ENCODE measurements around the gene OSMR. TPM values are rescaled to one million over a fixed set of nuclear protein-coding genes. Genes with fewer than 3 reads are reported as not detected.

OSMR gene
- total and polyA plus RNA-seq, 2 of the 13 experiments (the other 11 are each of a cell fraction or from before 2014, with no cell fraction given): 21.3 to 86.5 TPM

GRCh38 chr5:38911933-38912332, 66.1 kb downstream of the OSMR start:
- Histone ChIP-seq H3K9me3 (ENCODE audit: low read length) (peaks cover 7% of the 10 kb centered on the region; the same call in 1 of the 2 replicates), H3K36me3 (replicated peaks in 1 of 2; ENCODE audit: control insufficient read depth in 1 of 2, insufficient read depth in 2 of 2, low read length in 2 of 2) (peaks cover 9 to 23% of the 10 kb centered on the region in 2 experiments; a peak in 4 of 5 replicates), H3K4me2 (ENCODE audit: low read depth, low read length) (no peak overlapping the region), H3K4me3 (replicated peaks in 1 of 3; ENCODE audit: insufficient read depth in 1 of 3, low read depth in 2 of 3, low read length in 3 of 3) (no peak overlapping the region), H3K27ac (ENCODE audit: extremely low read length, insufficient read depth, low read length) (no peak overlapping the region), H2AFZ (ENCODE audit: low read length) (no peak overlapping the region), H4K20me1 (ENCODE audit: insufficient read depth, low read length) (no peaks in the 10 kb centered on the region), H3K79me2 (ENCODE audit: insufficient read depth, low read length) (no peaks in the 10 kb centered on the region), H3K4me1 (ENCODE audit: insufficient read depth, low read length) (no peaks in the 10 kb centered on the region), H3K9ac (ENCODE audit: insufficient read depth, low read depth, low read length) (no peak overlapping the region), H3K27me3 (ENCODE audit: control insufficient read depth in 1 of 2, insufficient read depth in 2 of 2, low read length in 2 of 2) (no peaks in the 10 kb centered on the region)
- BruUV-seq (replicated peaks): no TSS peak
- no peak for DNase-seq (ENCODE audit: low spot score)
- ChIA-PET POLR2A (no interaction called here), CTCF (ENCODE audit: low intra/inter-chr PET ratio, low total read pairs) (no interaction called here)
- intact Hi-C loops (cut with micrococcal nuclease; ENCODE audit: unreplicated experiment): no loop called here
- FAIRE-seq: no peak
- WGBS (ENCODE audit: low lambda C conversion rate): 99% methylated on average over 3 of the region's 3 CpGs
- TF ChIP-seq FOXA1 (IDR thresholded peaks at IDR 0.05) (no peak), FOXA1 (CRISPR knock-in tag; IDR thresholded peaks at IDR 0.05) (no peak), ZNF256 (CRISPR knock-in tag; conservative IDR thresholded peaks at IDR 0.05) (no peak), CBX5 (CRISPR knock-in tag; IDR thresholded peaks at IDR 0.05; ENCODE audit: borderline replicate concordance) (no peak), NFE2 (CRISPR knock-in tag; IDR thresholded peaks at IDR 0.05) (no peak), ZSCAN9 (CRISPR knock-in tag; IDR thresholded peaks at IDR 0.05; ENCODE audit: borderline replicate concordance) (no peak), ZNF567 (CRISPR knock-in tag; IDR thresholded peaks at IDR 0.05; ENCODE audit: borderline replicate concordance) (no peak), ZNF34 (CRISPR knock-in tag; IDR thresholded peaks at IDR 0.05; ENCODE audit: borderline replicate concordance) (no peak), ZNF839 (CRISPR knock-in tag; IDR thresholded peaks at IDR 0.05; ENCODE audit: borderline replicate concordance) (no peak), ETV6 (CRISPR knock-in tag; conservative IDR thresholded peaks at IDR 0.05) (no peak), GMEB1 (CRISPR knock-in tag; IDR thresholded peaks at IDR 0.05; ENCODE audit: borderline replicate concordance) (no peak), KLF16 (CRISPR knock-in tag; IDR thresholded peaks at IDR 0.05) (no peak), IKZF1 (IDR thresholded peaks at IDR 0.05) (no peak), ZNF558 (CRISPR knock-in tag; IDR thresholded peaks at IDR 0.05; ENCODE audit: borderline replicate concordance) (no peak), HMG20A (CRISPR knock-in tag; IDR thresholded peaks at IDR 0.05; ENCODE audit: borderline replicate concordance) (no peak), ZNF644 (CRISPR knock-in tag; IDR thresholded peaks at IDR 0.05; ENCODE audit: low read depth) (no peak), STAG1 (CRISPR knock-in tag; IDR thresholded peaks at IDR 0.05) (no peak), PHF21A (CRISPR knock-in tag; IDR thresholded peaks at IDR 0.05) (no peak)
- TF ChIP-seq, protein P1, sequence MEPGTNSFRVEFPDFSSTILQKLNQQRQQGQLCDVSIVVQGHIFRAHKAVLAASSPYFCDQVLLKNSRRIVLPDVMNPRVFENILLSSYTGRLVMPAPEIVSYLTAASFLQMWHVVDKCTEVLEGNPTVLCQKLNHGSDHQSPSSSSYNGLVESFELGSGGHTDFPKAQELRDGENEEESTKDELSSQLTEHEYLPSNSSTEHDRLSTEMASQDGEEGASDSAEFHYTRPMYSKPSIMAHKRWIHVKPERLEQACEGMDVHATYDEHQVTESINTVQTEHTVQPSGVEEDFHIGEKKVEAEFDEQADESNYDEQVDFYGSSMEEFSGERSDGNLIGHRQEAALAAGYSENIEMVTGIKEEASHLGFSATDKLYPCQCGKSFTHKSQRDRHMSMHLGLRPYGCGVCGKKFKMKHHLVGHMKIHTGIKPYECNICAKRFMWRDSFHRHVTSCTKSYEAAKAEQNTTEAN (CRISPR knock-in tag; conservative IDR thresholded peaks at IDR 0.05): no peak
- in situ Hi-C loops (cut with HindIII; ENCODE audit: extremely low pct_ligation_motif_present, low pct_unique_long_range_greater_than_20kb): no loop called here
- ATAC-seq: no peak
